ENCODE data around the gene STUB1.
"Not testable (repeated sequence)": the region's sequence is repeated elsewhere in the genome, so short reads cannot be mapped to it uniquely, and the experiment has no call there.

Gene STUB1

GRCh38 chr16:711084-711483 is 30.9 kb downstream of the STUB1 start:
- peak overlapping the region in 4 of 11 experiments; percentile 12 to 23 (median 16); a peak in 3 of 22 replicates for H3K9ac ChIP-seq
- no peak overlapping the region for H3K27ac ChIP-seq
- no peak overlapping the region; a peak in 1 of 20 replicates for H3K4me3 ChIP-seq
- peaks cover 67 to 94% (median 89%) of the 10 kb centered on the region in 11 experiments for H3K27me3 ChIP-seq
- H4K20me1 ChIP-seq: peaks cover 0 to 81% (median 52%) of the 10 kb centered on the region in 11 experiments; a peak in 19 of 22 replicates
- H3K9me3 ChIP-seq (replicated peaks in 1 of 11): no peaks in the 10 kb centered on the region
- peaks cover 20 to 59% (median 50%) of the 10 kb centered on the region in 10 experiments for H3K4me1 ChIP-seq
- no peaks in the 10 kb centered on the region for H3K36me3 ChIP-seq
- TF ChIP-seq Cebpa-rat (IDR thresholded peaks at IDR 0.05): no peak
- H3K4me2 ChIP-seq: peak overlapping the region in 9 of 11 experiments; percentile 25 to 82 (median 56); a peak in 16 of 22 replicates

DNA sequence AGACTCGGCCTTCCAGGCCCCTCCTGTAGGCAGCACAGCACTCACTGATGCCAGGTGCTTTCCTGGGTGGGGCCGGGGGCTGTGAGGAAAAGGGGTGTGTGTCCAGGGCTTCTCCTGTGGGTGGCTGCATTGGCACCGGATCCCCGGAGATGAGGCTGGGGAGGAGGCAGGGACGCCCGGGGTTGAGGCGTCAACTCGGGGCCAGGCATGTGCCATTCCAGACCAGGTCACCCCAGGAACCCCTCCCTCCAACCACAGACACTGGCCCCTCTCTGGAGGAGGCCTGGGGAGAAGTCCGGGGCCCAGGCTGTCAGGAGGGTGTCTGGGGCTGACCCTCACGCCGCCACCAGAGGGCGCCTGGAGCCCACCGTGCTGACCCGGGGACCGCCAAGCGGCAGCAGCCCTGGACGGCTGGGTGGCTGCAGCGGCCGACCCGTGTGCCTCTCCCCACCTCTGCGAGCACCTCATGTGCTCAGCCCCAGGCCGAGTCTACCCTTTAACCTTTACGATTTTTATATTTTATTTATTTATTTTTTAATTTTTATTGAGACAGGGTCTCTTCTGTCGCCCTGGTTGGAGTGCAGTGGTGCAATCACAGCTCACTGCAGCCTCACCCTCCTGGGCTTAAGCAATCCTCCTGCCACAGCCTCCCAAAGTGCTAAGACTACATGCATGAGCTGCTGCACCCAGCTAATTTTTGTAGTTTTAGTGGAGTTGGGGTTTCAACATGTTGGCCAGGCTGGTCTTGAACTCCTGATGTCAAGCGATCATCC is 31.5 kb downstream of the STUB1 start:
- TF ChIP-seq Cebpa-rat (IDR thresholded peaks at IDR 0.05): peak in 1 of 11 experiments; percentile 65; a peak in 1 of 22 replicates
- H3K4me3 ChIP-seq: no peak overlapping the region
- H3K9me3 ChIP-seq (replicated peaks in 1 of 11): no peaks in the 10 kb centered on the region
- H3K36me3 ChIP-seq: no peaks in the 10 kb centered on the region
- peaks cover 0 to 81% (median 52%) of the 10 kb centered on the region in 11 experiments; a peak in 19 of 22 replicates for H4K20me1 ChIP-seq
- H3K27me3 ChIP-seq: peaks cover 67 to 94% (median 89%) of the 10 kb centered on the region in 11 experiments
- no peak overlapping the region for H3K9ac ChIP-seq
- H3K4me1 ChIP-seq: peaks cover 27 to 59% (median 50%) of the 10 kb centered on the region in 10 experiments
- H3K27ac ChIP-seq: no peak overlapping the region
- H3K4me2 ChIP-seq: peak overlapping the region in 7 of 11 experiments; percentile 54 to 82 (median 62); a peak in 11 of 22 replicates

- H3K9me3 ChIP-seq (replicated peaks in 1 of 11); H3K4me2 ChIP-seq; H3K4me3 ChIP-seq; H3K9ac ChIP-seq; H3K27ac ChIP-seq; H3K36me3 ChIP-seq: not testable (repeated sequence)
- Histone ChIP-seq H4K20me1 (peaks cover 0 to 81% (median 48%) of the 10 kb centered on the region in 11 experiments; a peak in 19 of 22 replicates), H3K4me1 (peaks cover 32 to 66% (median 60%) of the 10 kb centered on the region in 10 experiments), H3K27me3 (peaks cover 56 to 92% (median 86%) of the 10 kb centered on the region in 11 experiments)
Measured at GRCh38 chr16:712740-713250, 32.6 kb downstream of the STUB1 start.

DNA sequence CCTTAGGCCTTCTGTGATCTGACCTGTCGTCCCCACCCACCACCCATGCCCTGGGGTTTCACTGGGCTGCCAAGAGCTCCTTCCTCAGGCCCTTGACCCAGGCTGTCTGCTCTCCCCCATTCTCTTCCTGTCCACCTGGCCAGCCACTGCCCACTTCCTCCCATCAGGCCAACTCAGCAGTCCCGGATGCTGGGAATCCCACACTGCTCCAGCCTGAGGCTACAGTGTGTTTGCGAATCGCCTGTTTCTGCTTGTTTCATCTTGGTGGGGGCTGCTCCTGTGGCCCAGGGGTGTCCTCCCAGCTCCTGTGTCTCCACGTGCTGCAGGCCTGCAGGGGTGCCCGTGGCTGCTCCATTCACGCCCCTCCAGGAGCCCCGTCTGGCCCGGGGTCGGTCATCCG is 33.9 kb downstream of the STUB1 start:
- Histone ChIP-seq H3K9ac (0 out of 22 replicates have a peak overlapping the region, but pooled peaks of 2 of the 11 experiments have one; percentile 18), H3K4me1 (peaks cover 42 to 79% (median 73%) of the 10 kb centered on the region in 10 experiments), H3K4me3 (peak overlapping the region in 2 of 10 experiments; percentile 68 to 74; a peak in 3 of 20 replicates), H3K4me2 (peak overlapping the region; percentile 91 to 100 (median 100)), H3K27ac (no peak overlapping the region), H3K27me3 (peaks cover 43 to 86% (median 75%) of the 10 kb centered on the region in 11 experiments), H4K20me1 (peaks cover 0 to 81% (median 58%) of the 10 kb centered on the region in 11 experiments; a peak in 19 of 22 replicates), H3K36me3 (no peaks in the 10 kb centered on the region), H3K9me3 (replicated peaks in 1 of 11) (no peaks in the 10 kb centered on the region)
- no peak for TF ChIP-seq Cebpa-rat (IDR thresholded peaks at IDR 0.05)

DNA sequence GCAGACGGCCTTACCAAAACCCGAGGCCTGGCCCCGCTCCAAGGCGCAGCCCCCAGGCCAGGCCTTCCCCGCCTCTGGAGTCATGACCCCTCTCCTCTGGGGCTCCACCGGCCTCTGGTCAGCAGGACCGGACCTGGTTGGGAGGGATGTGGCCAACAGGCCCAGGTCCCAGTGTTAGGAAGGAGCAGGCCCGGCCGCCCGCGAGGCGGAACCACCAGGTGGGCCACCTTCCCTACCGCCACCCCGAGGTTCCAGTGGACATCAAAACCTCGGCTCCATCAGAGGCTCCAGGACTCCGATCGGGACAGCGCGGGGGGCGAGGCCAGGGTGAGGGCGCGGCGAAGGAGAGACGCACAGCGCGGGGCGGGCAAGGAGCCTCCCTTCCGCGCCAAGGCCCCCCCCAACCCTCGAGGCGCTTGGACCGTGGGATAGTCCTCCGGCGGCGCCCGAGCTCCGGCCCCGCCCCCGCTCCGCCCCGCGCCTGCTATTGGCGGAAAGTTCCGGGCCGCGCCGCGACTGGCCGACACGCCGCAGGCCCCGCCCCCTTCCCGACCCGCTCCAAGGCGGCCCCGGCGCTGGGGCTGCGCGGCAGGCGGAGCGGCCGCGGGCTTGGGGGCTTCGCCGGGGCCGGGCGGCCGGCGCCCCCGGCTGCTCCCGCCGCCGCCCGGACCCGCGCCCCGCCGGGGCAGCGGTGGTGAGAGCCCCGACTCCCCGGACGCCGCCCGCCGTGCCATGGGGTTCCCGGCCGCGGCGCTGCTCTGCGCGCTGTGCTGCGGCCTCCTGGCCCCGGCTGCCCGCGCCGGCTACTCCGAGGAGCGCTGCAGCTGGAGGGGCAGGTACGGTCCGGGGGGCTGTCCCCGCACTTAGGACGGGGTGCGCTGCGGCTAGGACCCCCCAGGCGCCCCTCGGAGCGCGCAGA is 34.6 kb downstream of the STUB1 start, which contains the start of gene METRN:
Gene METRN (plus strand): TSS at position 561 of the 919 bp plus-strand sequence. CDS start 172 bp downstream, at position 733.
- H3K27me3 ChIP-seq: peaks cover 36 to 79% (median 68%) of the 10 kb centered on the region in 11 experiments
- H3K4me3 ChIP-seq: peak within 1 kb of the TSS; percentile 58 to 75 (median 68)
- peak within 1 kb of the TSS; percentile 17 to 80 (median 68); a peak in 19 of 22 replicates for H3K9ac ChIP-seq
- H3K36me3 ChIP-seq: no peaks in the 10 kb centered on the region
- no peaks in the 10 kb centered on the region for H3K9me3 ChIP-seq (replicated peaks in 1 of 11)
- H3K27ac ChIP-seq: 0 out of 22 replicates have a peak within 1 kb of the TSS, but pooled peaks of 2 of the 11 experiments have one; percentile 5 to 7
- peaks cover 49 to 81% (median 76%) of the 10 kb centered on the region in 10 experiments for H3K4me1 ChIP-seq
- TF ChIP-seq Cebpa-rat (IDR thresholded peaks at IDR 0.05): no peak
- peaks cover 0 to 80% (median 56%) of the 10 kb centered on the region in 11 experiments; a peak in 19 of 22 replicates for H4K20me1 ChIP-seq
- peak within 1 kb of the TSS; percentile 91 to 100 (median 100) for H3K4me2 ChIP-seq

DNA sequence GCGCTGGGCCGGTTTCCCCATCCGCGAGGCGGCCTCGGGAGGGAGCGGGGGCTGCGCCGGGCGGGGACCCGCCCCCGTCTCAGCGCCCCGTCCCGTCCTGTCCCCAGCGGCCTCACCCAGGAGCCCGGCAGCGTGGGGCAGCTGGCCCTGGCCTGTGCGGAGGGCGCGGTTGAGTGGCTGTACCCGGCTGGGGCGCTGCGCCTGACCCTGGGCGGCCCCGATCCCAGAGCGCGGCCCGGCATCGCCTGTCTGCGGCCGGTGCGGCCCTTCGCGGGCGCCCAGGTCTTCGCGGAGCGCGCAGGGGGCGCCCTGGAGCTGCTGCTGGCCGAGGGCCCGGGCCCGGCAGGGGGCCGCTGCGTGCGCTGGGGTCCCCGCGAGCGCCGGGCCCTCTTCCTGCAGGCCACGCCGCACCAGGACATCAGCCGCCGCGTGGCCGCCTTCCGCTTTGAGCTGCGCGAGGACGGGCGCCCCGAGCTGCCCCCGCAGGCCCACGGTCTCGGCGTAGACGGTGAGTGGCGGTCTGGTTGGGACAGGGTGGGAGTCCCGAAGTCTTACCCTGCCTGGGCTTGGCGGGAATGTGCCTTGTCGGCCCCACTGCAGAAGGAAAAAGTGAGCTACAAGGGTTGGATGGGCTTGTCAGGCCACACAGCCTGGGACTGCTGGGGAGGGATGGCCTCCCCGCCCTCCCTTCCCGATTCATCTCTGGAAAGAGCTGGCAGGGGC is 35.4 kb downstream of the STUB1 start:
- H3K27ac ChIP-seq: 0 out of 22 replicates have a peak overlapping the region, but pooled peaks of 2 of the 11 experiments have one; percentile 5 to 7
- no peak for TF ChIP-seq Cebpa-rat (IDR thresholded peaks at IDR 0.05)
- H3K9me3 ChIP-seq (replicated peaks in 1 of 11): no peaks in the 10 kb centered on the region
- H3K4me1 ChIP-seq: peaks cover 55 to 81% (median 76%) of the 10 kb centered on the region in 10 experiments
- peaks cover 28 to 71% (median 60%) of the 10 kb centered on the region in 11 experiments for H3K27me3 ChIP-seq
- H3K4me3 ChIP-seq: peak overlapping the region; percentile 58 to 75 (median 68)
- H3K4me2 ChIP-seq: peak overlapping the region; percentile 91 to 100 (median 100)
- H3K36me3 ChIP-seq: no peaks in the 10 kb centered on the region
- H4K20me1 ChIP-seq: peaks cover 0 to 77% (median 48%) of the 10 kb centered on the region in 11 experiments; a peak in 18 of 22 replicates
- H3K9ac ChIP-seq: peak overlapping the region; percentile 17 to 80 (median 68); a peak in 19 of 22 replicates

DNA sequence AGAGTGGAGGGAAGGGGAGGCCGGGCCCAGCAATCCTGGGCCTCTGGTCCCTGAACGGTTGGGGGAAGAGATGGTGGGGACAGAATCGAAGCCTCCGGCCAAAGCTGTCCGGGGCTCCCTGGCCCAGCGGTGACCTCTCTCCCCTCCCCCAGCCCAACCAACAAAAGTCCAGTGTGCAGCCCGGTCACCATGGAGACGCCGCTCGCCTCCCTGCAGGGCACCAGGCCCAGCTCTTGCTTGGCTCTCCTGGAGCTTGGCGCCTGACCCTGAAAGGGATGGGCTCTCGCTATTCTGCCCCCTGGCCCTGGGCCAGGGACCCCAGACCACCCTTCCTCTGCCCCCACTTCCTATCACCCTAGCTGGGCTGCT is 36.0 kb downstream of the STUB1 start:
- Histone ChIP-seq H3K36me3 (no peaks in the 10 kb centered on the region), H3K9ac (peak overlapping the region in 6 of 11 experiments; percentile 23 to 80 (median 72); a peak in 9 of 22 replicates), H3K4me1 (peaks cover 55 to 77% (median 73%) of the 10 kb centered on the region in 10 experiments), H3K27me3 (peaks cover 22 to 65% (median 54%) of the 10 kb centered on the region in 11 experiments), H3K4me2 (peak overlapping the region; percentile 91 to 100 (median 100)), H3K27ac (no peak overlapping the region), H3K4me3 (peak overlapping the region in 9 of 10 experiments; percentile 61 to 75 (median 69); a peak in 17 of 20 replicates), H4K20me1 (peaks cover 0 to 73% (median 43%) of the 10 kb centered on the region in 11 experiments; a peak in 18 of 22 replicates), H3K9me3 (replicated peaks in 1 of 11) (no peaks in the 10 kb centered on the region)
- no peak for TF ChIP-seq Cebpa-rat (IDR thresholded peaks at IDR 0.05)

Measured in BLaER1 treated with 17β-estradiol and CSF1 and Interleukin-3, amounts not matched to agents 10 nM and 100 nM (cell line).